EL (cell line): ENCODE data around the gene AP1AR.

Experiments used
- DNase-seq: peaks from one replicate; pipeline ENCODE4 v3.0.0-alpha.2; 2016

Gene AP1AR

GRCh38 chr4:112312610-112313239 lies 81.1 kb downstream of the AP1AR start:
- no peak for DNase-seq

GRCh38 chr4:112315446-112315845 lies 83.9 kb downstream of the AP1AR start:
- DNase-seq = no peak

GRCh38 chr4:112316360-112316759 lies 84.8 kb downstream of the AP1AR start:
- no peak for DNase-seq

- DNase-seq = no peak
Measured at GRCh38 chr4:112318239-112319142, 86.9 kb downstream of the AP1AR start.
